ENCODE measurements around the gene GPBP1. TPM values are rescaled to one million over a fixed set of nuclear protein-coding genes. Genes with fewer than 3 reads are reported as not detected.

GPBP1 gene
- total and polyA plus RNA-seq, 2 of the 4 experiments (the other 2 are of a cell fraction), result 24.3 to 29.2 TPM

GRCh38 chr5:57215629-57216195 is 41.9 kb downstream of the GPBP1 start:
- no TSS peak for BruUV-seq (replicated peaks)
- peak overlapping the region; percentile 8; the same call in 1 of the 2 replicates for H3K27ac ChIP-seq (ENCODE audit: insufficient read depth, low read length)

More at GRCh38 chr5:57215629-57216195, 41.9 kb downstream of the GPBP1 start:
- Histone ChIP-seq H2AK9ac (replicated peaks; ENCODE audit: low read depth, low read length, poor library complexity) (no peak overlapping the region), H3K56ac (ENCODE audit: extremely low read depth, insufficient read depth, low read length) (no peak overlapping the region), H2BK15ac (ENCODE audit: low read depth, low read length) (no peak overlapping the region; the same call in 2 of the 3 replicates), H3K27me3 (ENCODE audit: control insufficient read depth, insufficient read depth, low read length) (no peaks in the 10 kb centered on the region), H3K4me2 (ENCODE audit: low read depth, low read length) (0 out of 2 replicates have a peak overlapping the region, but pooled peaks have one; percentile 12), H2BK5ac (ENCODE audit: low read depth, low read length, poor library complexity, severe bottlenecking) (no peak overlapping the region), H4K8ac (ENCODE audit: low read depth in 2 of 2, low read length in 2 of 2) (peak overlapping the region in 1 of 2 experiments; percentile 31; a peak in 1 of 4 replicates), H3K23ac (ENCODE audit: low read depth, low read length) (no peak overlapping the region), H2AFZ (replicated peaks; ENCODE audit: low read length, poor library complexity) (no peak overlapping the region), H3K4ac (ENCODE audit: low read depth, low read length) (peak overlapping the region; percentile 24; the same call in 1 of the 2 replicates), H3K18ac (ENCODE audit: low read depth, low read length) (0 out of 2 replicates have a peak overlapping the region, but pooled peaks have one; percentile 6), H3K9me3 (ENCODE audit: control insufficient read depth, insufficient read depth, low read length) (no peaks in the 10 kb centered on the region), H4K20me1 (ENCODE audit: insufficient read depth, low read length) (peaks cover 54% of the 10 kb centered on the region), H3K9ac (ENCODE audit: low read depth, low read length) (no peak overlapping the region), H4K91ac (ENCODE audit: insufficient read depth, low read depth, low read length) (peak overlapping the region; percentile 24; the same call in 1 of the 2 replicates), H3K14ac (replicated peaks; ENCODE audit: low read depth, low read length) (peak overlapping the region; percentile 58), H3K79me1 (ENCODE audit: low read depth in 1 of 2, low read length in 2 of 2) (peaks cover 28 to 73% of the 10 kb centered on the region in 2 experiments), H4K5ac (ENCODE audit: low read depth, low read length) (no peak overlapping the region), H3K9me1 (ENCODE audit: insufficient read depth, low read length) (peaks cover 12% of the 10 kb centered on the region; the same call in 1 of the 2 replicates), H3K4me1 (ENCODE audit: control insufficient read depth, insufficient read depth, low read length) (peaks cover 14% of the 10 kb centered on the region), H2BK120ac (ENCODE audit: low read depth, low read length) (peak overlapping the region; percentile 69; the same call in 1 of the 2 replicates), H2AK5ac (ENCODE audit: low read depth, low read length) (0 out of 2 replicates have a peak overlapping the region, but pooled peaks have one; percentile 41), H2BK20ac (ENCODE audit: low read depth, low read length) (peak overlapping the region; percentile 74), H3K36me3 (ENCODE audit: control insufficient read depth, insufficient read depth, low read length) (peaks cover 9% of the 10 kb centered on the region), H3K4me3 (ENCODE audit: insufficient read depth, low read depth, low read length) (no peak overlapping the region)
- intact Hi-C loops (cut with micrococcal nuclease), result loop anchor here (1.0 kb wide), 1 partner anchor 41 kb away; the partner anchor contains the start of gene GPBP1
- WGBS, 2 experiments (ENCODE audit: extremely low coverage in 2 of 2, insufficient read length in 1 of 2), result no CpG with 5 or more reads among the region's 4 CpGs
- dilution Hi-C loops (cut with HindIII; ENCODE audit: low sequenced_read_pairs, unreplicated experiment), result no loop called here
- in situ Hi-C loops (cut with MboI; ENCODE audit: low sequenced_read_pairs), result loop anchor here (25.0 kb wide), 2 partner anchors 953 to 1253 kb away; no protein-coding TSS in a partner anchor
- DNase-seq (peak; percentile 44), ATAC-seq (ENCODE audit: low read depth) (peak; percentile 31; the same call in 1 of the 2 replicates)
- ChIA-PET POLR2A (ENCODE audit: unreplicated experiment) (no interaction called here), CTCF (interaction anchor here (0.6 kb wide), 2 partner anchors 303 to 394 kb away, joined by 3 read pairs; no protein-coding TSS in a partner anchor)
- TF ChIP-seq CHD1 (IDR thresholded peaks at IDR 0.05; ENCODE audit: low read depth, low read length) (no peak), MAFK (IDR thresholded peaks at IDR 0.05; ENCODE audit: low read depth, low read length) (peak; percentile 52)
